Measurements from ENCODE around the gene DOCK10.

Gene DOCK10

GRCh38 chr2:225009768-225010167, 32.5 kb downstream of the DOCK10 start:
- TF ChIP-seq YY1 (IDR thresholded peaks at IDR 0.05; ENCODE audit: low read depth): no peak
- TF ChIP-seq RAD21 (IDR thresholded peaks at IDR 0.05; ENCODE audit: low read depth): no peak
- no peak for TF ChIP-seq EGR1 (IDR thresholded peaks at IDR 0.05)
- TF ChIP-seq EP300 (IDR thresholded peaks at IDR 0.05; ENCODE audit: borderline replicate concordance): no peak
- TF ChIP-seq TCF12 (IDR thresholded peaks at IDR 0.05; ENCODE audit: low read depth): no peak
- no peak for TF ChIP-seq FOXM1 (IDR thresholded peaks at IDR 0.05; ENCODE audit: borderline replicate concordance, low read depth)
- no peak for TF ChIP-seq ZBTB7A (IDR thresholded peaks at IDR 0.05; ENCODE audit: low read depth)
- TF ChIP-seq, protein P1, sequence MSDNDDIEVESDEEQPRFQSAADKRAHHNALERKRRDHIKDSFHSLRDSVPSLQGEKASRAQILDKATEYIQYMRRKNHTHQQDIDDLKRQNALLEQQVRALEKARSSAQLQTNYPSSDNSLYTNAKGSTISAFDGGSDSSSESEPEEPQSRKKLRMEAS (IDR thresholded peaks at IDR 0.05): no peak
- TF ChIP-seq CREB1 (IDR thresholded peaks at IDR 0.05; ENCODE audit: low read depth): no peak
- TF ChIP-seq REST (IDR thresholded peaks at IDR 0.05; ENCODE audit: low read depth): no peak
- TF ChIP-seq TEAD4 (IDR thresholded peaks at IDR 0.05): no peak
- no peak for TF ChIP-seq TAF1 (IDR thresholded peaks at IDR 0.05; ENCODE audit: low read depth)
- no peak for TF ChIP-seq USF1 (IDR thresholded peaks at IDR 0.05)
- no peak for TF ChIP-seq NFIC (IDR thresholded peaks at IDR 0.05)
- TF ChIP-seq CEBPB (IDR thresholded peaks at IDR 0.05): no peak

DNA sequence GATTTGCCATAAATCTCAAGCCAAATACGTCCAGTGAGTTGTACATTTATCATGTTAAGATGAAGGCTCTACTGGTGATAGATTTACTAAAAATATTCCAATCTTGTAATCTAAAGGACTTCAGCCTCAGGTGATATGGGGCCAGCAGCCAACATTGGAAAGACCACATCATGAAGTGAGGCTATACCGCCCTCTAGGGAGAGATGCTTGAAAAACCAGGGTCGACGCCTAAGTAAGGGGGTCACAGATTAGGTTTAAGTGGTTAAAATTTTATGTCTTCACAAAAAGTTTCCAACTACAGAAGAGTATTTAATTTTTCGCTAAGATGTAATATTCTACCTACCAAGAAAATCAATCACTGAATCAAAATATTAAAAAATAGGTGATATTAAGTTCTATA, 33.3 kb downstream of the DOCK10 start:
- TF ChIP-seq FOXM1 (IDR thresholded peaks at IDR 0.05; ENCODE audit: borderline replicate concordance, low read depth) (no peak), EGR1 (IDR thresholded peaks at IDR 0.05) (no peak), RAD21 (IDR thresholded peaks at IDR 0.05; ENCODE audit: low read depth) (peak; percentile 62; the same call in 1 of the 2 replicates), NFIC (IDR thresholded peaks at IDR 0.05) (no peak), USF1 (IDR thresholded peaks at IDR 0.05) (no peak), REST (IDR thresholded peaks at IDR 0.05; ENCODE audit: low read depth) (no peak), TAF1 (IDR thresholded peaks at IDR 0.05; ENCODE audit: low read depth) (no peak), YY1 (IDR thresholded peaks at IDR 0.05; ENCODE audit: low read depth) (no peak)
- TF ChIP-seq, protein P1 (IDR thresholded peaks at IDR 0.05): no peak

GRCh38 chr2:225008179-225008856, 34.0 kb downstream of the DOCK10 start:
- TF ChIP-seq EGR1 (IDR thresholded peaks at IDR 0.05) (no peak), FOXM1 (IDR thresholded peaks at IDR 0.05; ENCODE audit: borderline replicate concordance, low read depth) (no peak), TCF12 (IDR thresholded peaks at IDR 0.05; ENCODE audit: low read depth) (no peak), REST (IDR thresholded peaks at IDR 0.05; ENCODE audit: low read depth) (no peak), EP300 (IDR thresholded peaks at IDR 0.05; ENCODE audit: borderline replicate concordance) (no peak), RAD21 (IDR thresholded peaks at IDR 0.05; ENCODE audit: low read depth) (no peak), CEBPB (IDR thresholded peaks at IDR 0.05) (no peak)
- TF ChIP-seq, protein P1 (IDR thresholded peaks at IDR 0.05): no peak

GRCh38 chr2:225006730-225007129, 35.5 kb downstream of the DOCK10 start:
- TF ChIP-seq YY1 (IDR thresholded peaks at IDR 0.05; ENCODE audit: low read depth): no peak
- TF ChIP-seq REST (IDR thresholded peaks at IDR 0.05; ENCODE audit: low read depth): no peak
- no peak for TF ChIP-seq EP300 (IDR thresholded peaks at IDR 0.05; ENCODE audit: borderline replicate concordance)
- TF ChIP-seq TEAD4 (IDR thresholded peaks at IDR 0.05): no peak
- TF ChIP-seq USF1 (IDR thresholded peaks at IDR 0.05): no peak
- TF ChIP-seq FOXM1 (IDR thresholded peaks at IDR 0.05; ENCODE audit: borderline replicate concordance, low read depth): no peak
- no peak for TF ChIP-seq RAD21 (IDR thresholded peaks at IDR 0.05; ENCODE audit: low read depth)
- TF ChIP-seq TCF12 (IDR thresholded peaks at IDR 0.05; ENCODE audit: low read depth): no peak
- TF ChIP-seq, protein P1 (IDR thresholded peaks at IDR 0.05): no peak
- TF ChIP-seq TAF1 (IDR thresholded peaks at IDR 0.05; ENCODE audit: low read depth): no peak
- TF ChIP-seq CREB1 (IDR thresholded peaks at IDR 0.05; ENCODE audit: low read depth): no peak
- no peak for TF ChIP-seq CEBPB (IDR thresholded peaks at IDR 0.05)
- TF ChIP-seq EGR1 (IDR thresholded peaks at IDR 0.05): no peak
- no peak for TF ChIP-seq ZBTB7A (IDR thresholded peaks at IDR 0.05; ENCODE audit: low read depth)
- TF ChIP-seq NFIC (IDR thresholded peaks at IDR 0.05): no peak

All from Ishikawa (cell line).